ENCODE measurements around the gene CCDC93.
"Not testable (repeated sequence)": the region's sequence is repeated elsewhere in the genome, so short reads cannot be mapped to it uniquely, and the experiment has no call there.

DNA sequence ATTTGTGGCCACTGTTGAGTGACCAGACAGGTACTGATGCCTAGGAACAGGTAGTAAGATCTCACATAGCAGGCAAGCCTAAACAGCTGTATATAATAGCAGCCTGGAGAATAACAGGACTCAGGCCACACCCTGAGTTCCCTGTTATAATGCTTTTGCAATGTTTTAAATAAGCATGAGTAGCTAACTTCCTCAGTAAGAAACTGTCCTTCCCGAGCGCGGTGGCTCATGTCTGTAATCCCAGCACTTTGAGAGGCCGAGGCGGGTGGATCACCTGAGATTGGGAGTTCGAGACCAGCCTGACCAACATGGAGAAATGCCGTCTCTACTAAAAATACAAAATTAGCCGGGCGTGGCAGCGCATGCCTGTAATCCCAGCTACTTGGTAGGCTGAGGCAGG is 1.9 kb upstream of the CCDC93 start:
- not testable (repeated sequence) for TF ChIP-seq TAF1, POLR2A (IDR thresholded peaks at IDR 0.05; ENCODE audit: low read depth, low read length)
